Activated CD4-positive, alpha-beta T cell treated with anti-CD3 and anti-CD28 coated beads, Interleukin-2, amount 50 U/mL, for 24 hours (primary cell): ENCODE data around the gene MICALL2.

Source experiments
- DNase-seq, 2 donors: peaks; one replicate each; pipeline ENCODE4 v3.0.0-alpha.2; 2020; ENCODE audit warnings: low read depth in 1 of 2, low spot score in 1 of 2

The MICALL2 gene

DNA sequence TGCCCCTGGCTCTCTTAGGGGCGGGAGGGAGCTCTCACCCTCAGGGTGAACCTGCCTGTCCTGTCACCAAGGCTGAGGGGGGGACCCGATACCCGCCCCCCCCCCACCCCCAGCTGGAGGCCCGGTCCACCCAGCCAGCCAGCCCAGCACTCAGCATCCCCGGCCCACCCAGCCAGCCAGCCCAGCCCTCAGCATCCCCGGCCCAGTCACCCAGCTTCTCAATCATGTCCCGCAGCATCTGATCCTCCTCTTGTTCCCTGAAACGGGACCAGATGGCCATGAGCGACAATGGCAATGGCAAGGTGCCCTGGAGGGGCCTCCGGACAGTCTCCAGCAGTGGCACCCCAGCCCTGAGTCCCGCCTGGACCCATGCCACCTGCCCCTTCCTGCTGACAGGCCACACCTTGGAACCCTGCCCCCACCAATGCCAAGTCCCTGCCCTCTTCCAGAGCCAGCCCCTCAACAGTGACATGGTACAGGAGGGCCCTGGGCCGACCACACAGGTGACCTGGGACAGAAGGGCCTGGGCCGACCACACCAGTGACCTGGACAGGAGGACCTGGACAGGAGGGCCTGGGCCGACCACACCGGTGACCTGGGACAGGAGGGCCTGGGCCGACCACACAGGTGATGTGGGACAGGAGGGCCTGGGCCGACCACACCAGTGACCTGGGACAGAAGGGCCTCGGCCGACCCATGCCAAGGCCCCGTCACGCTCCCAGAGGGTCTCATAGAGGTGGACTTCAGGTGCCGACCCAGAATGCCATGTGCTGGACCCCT lies 24.2 kb downstream of the MICALL2 start:
- no peak for DNase-seq

DNA sequence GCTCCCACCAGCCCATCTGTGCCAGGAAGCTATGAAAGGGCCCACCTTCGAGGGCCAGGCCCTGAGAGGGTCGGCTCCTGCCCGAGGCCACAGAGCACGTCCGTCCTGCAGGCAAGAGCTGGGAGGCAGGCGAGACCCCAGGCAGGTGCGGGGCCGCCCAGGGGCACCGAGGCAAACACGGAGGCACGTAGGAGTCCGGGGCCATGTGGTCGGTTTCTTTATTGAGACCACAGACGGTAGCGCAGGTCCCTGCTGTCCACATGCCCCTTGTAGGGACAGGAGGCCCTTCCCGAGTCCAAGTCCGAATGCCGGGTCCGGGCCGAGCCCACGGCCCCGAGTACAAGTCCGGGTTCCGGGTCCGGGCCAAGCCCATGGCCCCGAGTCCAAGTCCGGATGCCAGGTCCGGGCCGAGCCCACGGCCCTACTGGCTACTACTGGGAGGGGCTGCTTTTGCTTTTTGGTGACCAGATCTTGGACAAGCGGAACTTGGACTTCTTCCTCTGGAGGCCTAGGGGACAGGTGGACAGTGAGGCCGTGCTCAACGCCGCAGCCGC lies 25.0 kb downstream of the MICALL2 start:
- no peak for DNase-seq

DNA sequence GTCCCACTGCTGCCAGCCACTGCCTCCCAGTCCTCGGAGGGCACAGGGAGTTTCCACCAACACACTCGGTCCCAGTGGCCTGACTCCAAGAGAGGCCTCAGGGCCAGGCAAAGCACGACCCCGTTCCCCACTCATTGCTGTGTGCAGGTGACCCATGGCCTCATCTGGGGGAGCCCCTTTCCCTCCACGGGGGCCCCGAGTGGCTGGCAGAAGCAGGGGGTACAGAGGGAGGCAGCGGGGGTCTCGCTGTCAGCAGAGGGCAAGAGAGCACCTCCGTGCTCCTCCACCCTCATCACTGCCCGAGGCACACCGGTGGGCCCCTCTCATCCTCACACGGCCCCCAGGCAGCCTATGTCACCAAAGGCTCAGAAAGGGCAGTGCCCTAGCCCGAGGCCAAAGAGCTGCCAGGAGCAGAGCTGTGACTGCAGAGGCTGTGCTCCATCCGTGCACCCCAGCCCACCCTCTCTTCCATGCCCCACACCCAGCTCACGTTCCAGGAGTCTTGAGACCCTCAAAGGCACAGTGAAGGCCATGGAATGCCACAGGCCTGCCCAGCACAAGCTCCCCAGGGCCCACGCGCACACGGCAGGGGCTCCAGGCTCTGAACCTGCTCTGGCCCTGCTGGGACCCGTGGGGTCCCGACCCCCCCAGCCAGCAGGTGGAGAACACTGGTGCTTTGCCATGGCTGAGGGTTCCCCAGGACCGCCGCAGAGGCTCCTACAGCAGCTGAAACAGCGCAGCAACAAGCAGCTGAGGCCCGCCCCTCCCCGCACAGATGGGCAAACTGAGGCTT lies 25.9 kb downstream of the MICALL2 start:
- DNase-seq: no peak

DNA sequence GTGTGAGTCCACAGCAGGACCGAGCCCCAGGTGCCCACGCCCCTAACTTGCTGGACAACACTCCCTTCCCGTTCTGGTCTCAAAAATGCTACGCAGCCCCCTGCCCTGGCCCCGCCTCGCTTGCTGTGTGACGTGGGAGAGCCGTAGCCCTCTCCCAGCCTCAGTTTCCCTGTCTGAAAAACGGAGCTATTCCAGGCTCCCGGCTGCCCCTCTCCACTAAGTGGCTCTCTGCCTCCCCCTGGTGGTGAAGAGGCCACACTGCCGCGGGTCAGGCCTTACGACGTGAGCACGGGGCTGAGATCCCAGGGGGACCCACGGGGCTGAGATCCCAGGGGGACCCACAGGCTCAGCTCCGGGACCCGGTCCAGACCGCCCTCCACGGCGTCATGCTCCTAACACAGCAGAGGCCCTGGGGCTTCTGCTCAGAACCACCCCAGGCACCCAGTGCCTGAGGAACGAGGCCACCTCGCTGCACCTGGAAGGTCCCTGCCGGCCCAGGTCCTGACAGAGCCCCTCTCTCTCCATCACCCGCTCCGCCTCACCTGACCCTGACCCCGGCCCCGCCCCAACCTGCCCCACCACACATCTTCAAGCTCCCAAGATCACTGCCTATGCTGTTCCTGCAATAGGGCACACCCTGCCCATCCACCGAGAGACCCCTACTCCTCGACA lies 26.7 kb downstream of the MICALL2 start:
- peak; percentile 75 to 77 for DNase-seq

DNA sequence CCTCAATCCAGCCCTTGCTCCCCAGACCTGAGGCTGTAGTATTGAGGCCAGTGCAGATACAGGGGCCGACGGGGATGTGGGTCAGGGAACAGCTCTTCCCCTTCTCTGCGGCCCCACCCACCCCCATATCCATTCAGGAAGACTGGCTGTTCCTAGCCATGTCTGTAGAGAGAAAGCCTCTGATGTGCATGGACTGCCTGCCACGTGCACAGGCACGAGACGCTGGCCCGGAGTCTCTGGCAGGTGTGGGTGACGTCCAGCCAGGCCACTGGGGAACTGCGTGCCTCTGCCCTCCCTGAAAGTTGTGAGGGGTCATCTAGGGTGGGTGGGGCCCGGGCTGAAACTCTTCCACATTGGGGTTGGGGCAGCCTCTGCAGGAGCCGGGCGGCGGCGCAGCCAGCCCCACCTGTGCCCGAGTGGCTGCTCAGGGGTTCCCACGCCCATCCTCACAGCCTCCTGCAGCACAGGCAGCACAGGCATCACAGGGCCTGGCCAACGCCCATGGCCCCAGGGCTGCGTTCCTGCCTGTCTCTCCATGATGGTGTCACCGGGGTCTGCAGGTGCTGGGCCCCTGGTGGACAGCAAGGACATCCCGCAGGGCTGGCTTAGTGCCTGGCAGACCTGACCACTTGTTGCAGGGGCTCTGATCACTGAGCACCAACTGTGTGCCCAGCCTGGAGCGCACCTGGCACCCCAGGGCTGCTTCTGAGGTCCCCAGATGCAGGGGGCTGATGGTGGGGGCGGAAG lies 27.5 kb downstream of the MICALL2 start:
- no peak for DNase-seq

DNA sequence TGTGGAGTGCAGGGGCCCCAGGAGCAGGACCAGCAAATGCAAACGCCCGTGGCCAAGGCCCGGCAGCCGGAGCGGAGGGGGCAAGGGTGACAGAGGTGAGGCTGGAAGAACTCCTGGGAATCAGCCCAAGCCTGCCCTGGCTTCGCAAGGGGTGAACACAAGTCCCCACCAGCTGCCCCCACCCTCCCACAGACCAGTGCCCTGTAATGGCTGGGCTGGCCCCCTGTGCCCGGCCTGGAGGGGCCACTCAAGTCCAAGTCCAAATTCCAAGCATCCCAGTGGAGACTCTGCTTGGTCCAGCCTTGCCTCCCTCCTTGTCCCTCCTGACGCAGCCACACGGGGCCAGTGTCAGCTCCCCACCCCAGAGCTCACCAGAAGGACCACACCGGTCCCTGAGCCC lies 28.0 kb downstream of the MICALL2 start:
- no peak for DNase-seq

DNA sequence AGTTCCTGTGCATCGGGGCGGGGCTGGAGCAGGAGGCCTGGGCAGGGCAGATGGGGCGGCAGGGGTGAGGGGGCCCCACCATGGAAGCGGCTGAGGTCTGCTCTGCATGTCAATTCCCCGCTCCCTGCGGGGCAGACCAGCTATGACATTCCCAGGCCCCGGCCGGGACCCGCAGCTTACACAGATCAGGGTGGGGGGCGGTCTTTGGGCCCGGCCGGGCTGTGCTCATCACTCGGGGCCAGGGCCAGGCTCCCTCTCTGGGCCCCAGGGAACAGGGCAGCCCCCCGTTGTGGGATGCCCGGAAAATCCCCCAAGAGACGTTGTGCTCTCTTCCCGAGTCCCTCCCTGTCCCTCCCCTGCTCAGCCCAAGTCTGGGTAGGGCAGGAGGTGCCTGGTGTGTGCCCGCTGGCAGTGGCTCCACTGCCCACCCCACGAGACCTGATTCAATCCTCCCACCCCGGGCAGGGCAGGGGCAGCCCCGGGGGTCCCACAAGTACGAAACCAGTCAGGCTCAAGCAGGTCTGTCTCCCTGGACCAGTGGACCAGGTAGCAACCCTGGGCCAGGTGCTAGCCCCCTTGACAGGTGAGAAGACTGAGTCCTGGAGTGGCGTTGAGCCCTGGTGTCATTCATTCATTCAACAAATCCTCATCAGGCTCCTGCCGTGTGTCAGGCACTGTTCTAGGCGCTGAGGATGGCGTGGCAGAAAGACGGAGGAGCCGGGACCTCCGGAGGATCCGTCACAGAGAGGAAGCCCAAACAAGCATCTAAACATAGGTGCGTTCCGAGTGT lies 29.0 kb downstream of the MICALL2 start:
- DNase-seq: no peak

DNA sequence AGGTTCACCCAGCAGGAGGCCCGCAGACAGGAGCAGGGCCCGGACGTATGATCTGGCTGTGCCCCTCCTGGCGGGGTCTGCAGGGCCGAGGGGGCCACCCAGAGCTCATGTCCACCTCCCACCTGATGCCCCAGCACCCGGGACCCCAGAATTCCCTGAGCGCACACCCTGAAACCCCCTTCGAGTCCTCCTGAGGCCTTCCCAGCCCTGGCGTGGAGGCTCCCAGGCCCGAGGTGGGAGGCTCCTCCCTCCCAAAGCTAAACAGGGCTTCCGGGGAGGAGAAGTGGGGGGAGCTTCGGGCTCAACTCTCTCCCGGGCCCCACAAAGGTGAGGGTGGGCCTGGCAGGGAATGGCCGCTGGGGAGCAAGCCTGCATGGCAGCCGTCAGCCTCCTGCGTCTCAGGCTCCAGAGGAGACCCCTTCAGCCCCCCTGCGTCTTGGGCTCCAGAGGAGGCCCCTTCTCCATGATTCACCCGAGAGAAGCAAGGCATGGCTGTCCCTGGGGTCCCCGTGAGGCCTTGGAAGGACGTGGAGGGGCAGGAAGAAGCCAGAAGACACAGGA lies 30.2 kb downstream of the MICALL2 start:
- DNase-seq: no peak

DNA sequence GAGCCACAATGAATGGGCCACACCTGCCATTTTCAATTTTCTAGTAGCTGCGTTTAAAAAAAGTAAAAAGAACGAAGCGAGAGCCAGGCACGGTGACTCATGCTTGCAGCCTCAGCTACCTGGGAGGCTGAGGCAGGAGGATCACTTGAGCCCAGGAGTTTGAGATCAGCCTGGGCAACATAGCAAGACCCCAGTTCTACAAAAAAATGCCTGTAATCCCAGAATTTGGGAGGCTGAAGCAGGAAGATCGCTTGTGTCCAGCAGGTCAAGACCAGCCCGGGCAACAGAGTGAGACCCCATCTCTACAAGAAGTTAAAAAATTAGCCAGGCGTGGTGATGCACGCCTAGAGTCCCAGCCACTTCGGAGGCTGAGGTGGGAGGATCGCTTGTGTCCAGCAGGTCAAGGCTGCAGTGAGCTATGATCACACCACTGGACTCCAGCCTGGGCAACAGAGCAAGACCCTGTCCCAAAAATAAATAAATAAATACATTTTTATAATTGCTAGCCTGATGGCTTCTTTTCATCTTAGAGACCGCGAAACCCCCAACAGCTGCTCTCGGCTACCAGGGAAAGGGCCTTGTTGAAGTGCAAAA lies 32.1 kb downstream of the MICALL2 start:
- no peak for DNase-seq

DNA sequence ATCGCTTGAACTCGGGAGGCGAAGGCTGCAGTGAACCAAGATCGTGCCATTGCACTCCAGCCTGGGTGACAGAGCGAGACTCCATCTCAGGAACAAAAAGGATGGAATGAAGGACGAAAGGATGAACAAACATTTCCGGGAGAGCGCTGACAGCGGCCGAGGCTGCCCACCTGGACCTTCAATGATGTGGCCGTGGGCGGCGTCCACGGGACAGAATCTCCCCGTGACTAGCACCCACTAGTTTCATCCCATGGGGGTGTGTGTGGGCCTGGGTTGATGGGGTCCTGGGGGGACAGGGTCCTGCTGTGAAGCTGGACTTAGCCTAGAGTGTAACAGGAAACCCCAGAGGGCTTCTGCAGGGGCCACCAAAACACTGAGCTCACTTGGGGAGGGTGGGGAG lies 32.8 kb downstream of the MICALL2 start:
- DNase-seq: no peak

DNA sequence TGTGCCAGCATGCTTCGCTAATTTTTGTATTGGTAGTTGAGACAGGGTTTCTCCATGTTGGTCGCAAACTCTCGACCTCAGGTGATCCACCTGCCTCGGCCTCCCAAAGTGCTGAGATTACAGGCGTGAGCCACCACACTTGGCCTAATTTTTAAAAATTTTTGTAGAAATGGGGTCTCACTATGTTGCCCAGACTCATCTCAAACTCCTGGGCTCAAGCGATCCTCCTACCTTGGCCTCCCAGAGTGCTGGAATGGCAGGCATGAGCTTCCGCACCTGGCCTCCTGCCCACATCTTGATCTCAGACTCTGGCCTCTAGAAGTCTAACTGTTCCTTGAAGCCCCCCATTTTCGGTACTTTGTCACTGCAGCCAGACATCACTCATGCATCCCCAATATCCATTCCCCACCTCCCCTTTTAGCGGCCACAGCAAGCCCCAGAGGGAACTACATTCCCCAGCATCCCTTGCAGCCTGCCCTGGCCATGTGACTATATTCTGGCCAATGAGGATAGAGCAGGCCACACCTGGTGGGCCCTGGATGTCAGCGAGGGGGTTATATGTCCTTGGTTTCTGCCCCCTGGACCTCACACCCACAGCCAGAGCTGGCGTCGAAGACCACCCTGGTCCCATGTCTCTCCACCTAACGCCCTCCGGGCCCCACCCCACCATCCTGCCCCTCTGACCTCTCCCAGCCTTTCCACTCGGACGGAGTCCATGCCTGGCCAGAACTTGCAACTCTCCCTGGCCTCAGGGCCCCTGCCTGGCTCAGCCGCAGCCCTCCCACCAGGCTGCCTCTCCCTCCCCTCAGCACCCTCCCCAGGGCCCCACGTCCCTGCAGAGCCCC lies 33.8 kb downstream of the MICALL2 start:
- DNase-seq: no peak

DNA sequence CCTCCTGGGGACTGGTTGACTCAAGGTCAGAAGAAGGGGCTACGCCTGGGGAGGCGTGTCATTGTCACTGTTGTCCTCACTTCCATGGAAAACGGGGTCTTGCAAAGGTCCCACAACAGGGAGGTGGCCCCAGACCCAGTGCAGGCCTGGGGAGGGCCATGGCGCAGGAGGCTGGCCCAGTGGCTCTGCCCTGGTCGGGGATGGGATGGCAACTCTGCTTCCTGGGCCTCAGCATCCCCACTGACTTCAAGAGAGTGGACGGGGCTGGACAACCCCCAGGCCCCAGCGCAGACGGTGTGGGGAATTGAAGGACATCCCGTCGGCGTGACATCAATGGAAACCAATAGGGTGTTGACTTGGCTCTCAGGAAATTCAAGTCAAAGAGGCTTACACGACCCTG lies 35.2 kb downstream of the MICALL2 start:
- DNase-seq: no peak

DNA sequence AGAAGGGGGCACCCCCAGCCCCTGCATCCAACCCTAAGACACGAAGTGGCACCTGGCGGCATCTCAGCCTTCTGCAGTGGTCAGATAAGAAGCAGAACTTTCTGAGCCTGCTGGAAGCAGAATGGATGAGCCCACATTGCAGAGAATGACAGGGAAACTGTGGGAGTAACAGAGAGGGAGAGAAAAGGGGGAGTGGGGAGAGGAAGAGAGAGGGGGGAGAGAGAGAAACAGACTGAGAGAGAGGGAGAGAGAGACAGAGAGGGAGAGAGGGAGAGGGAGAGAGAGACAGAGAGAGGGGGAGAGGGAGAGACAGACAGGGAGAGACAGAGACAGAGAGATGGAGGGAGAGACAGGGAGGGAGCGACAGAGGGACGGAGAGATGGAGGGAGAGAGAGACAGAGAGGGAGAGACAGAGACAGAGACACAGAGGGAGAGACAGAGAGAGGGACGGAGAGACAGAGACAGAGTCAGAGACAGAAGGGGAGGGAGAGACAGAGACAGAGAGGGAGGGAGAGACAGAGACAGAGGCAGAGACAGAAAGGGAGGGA lies 35.9 kb downstream of the MICALL2 start:
- no peak for DNase-seq

DNA sequence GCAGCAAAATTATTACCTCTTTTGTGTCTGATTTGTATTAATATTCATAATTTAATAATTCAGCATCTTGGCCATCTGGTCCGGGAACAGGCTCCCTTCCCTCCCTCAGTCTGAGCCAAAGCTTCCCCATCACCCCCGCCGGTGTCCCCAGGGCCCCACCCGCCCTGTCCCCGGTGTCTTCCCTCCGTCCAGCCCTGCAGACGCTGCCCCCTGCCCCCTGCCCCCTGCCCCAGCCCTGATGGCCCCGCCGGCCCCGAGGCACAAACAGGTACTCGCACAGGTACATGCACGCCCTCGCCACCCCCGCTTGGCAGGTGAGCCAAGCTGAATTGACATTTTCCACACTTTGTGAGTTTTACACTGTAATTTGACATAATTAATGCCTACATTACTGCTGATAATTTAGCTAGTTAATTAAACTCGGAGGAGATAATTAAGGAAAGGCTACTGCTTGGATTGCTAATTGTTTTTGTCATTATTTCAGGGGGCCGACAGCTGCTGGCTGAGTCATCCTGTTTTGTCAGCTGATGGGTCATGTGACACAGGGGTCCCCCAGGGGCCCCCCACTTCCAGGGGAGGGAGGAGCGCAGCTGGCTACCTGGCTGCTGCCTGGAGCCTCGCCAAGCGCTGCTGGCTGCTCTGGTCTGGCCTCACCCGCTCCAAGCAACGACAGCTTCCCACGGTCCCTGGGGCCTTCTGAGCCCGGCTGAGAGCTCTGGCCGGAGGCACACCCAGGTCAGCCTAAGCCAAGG lies 36.6 kb downstream of the MICALL2 start:
- DNase-seq: no peak

DNA sequence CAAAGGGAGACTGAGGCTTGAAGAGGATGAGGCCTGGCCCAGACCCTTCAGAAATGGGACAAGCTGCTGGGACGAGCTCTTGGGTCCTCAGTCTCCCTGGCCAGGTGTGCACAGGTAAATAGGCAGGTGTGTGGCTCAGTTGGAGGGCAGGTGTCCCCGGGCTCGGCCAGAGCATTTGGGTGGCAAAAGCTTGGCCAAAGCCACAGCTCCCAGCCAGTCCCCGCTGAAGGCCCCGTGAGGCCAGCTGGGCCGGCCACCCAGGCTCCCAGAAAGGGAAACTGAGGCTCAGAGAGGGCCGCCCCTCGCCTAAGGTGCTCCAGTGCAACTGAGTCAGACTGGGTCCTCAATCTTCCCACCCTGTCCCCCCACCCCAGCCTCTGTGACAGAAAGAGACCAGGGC lies 37.3 kb downstream of the MICALL2 start:
- DNase-seq: no peak

DNA sequence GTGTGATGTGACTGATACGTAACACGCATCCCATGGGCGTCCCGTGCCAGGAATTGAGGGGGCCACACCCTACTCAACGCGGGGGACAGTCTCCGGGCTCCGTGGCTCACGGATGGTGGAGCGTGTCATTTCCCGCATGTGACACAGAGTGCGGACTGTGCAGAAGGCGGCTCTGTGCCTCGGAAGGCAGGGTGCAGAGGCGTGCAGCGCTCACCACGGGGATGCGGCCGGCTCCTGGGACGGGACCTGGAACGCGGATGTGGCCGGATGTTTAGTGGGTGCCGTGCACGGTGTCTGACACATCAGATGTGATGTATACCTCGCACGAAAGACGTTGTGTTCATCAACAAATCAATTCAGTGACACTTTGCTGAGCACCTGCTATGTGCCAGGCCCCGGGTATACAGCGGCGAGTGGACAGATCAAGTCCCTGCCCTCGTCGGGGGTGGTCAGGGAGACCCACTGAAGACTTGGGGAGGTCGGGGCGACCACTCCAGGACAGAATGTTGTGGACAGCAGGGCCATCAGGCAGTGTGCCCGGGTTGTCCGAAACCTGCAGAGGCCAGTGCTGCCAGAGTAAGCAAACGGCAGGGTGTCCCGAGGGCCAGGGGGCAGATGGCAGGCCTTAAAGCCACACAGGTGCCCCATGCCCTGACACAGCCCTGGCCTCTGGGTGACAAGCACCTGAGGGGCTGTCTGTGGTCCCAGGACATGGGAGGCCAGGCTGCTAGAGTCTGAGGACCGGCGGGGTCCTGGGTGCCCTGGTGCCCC lies 38.1 kb downstream of the MICALL2 start:
- DNase-seq: no peak

DNA sequence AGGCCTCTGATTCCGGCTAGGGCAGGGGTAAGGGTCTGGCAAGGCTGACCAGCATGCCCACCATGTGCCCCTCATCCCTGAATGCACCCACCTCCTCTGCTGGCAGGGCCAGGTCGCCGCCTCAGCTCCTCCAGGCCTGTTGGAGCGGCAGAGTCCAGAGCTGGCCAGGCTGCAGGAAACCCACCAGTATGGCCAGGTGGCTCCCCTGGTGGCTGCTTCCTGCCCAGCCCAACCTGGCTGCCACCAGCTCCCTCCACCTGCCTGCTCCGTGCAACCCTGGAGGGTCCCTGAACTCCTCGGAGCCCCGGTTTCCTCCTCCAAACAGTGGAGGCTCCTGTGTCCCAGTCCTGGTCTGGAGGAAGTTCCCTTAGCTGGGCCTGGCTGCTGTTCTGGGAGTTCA lies 39.6 kb downstream of the MICALL2 start:
- no peak for DNase-seq
